NCI-H1092 (cell line): Measurements from ENCODE around the gene ZNF750.

Source experiments
- DNase-seq: peaks from one replicate; lab custom pipeline; 2025; lab: John Stamatoyannopoulos, UW

ZNF750 gene

GRCh38 chr17:82812058-82812457 lies 27.8 kb downstream of the ZNF750 start:
- DNase-seq, result no peak

DNA sequence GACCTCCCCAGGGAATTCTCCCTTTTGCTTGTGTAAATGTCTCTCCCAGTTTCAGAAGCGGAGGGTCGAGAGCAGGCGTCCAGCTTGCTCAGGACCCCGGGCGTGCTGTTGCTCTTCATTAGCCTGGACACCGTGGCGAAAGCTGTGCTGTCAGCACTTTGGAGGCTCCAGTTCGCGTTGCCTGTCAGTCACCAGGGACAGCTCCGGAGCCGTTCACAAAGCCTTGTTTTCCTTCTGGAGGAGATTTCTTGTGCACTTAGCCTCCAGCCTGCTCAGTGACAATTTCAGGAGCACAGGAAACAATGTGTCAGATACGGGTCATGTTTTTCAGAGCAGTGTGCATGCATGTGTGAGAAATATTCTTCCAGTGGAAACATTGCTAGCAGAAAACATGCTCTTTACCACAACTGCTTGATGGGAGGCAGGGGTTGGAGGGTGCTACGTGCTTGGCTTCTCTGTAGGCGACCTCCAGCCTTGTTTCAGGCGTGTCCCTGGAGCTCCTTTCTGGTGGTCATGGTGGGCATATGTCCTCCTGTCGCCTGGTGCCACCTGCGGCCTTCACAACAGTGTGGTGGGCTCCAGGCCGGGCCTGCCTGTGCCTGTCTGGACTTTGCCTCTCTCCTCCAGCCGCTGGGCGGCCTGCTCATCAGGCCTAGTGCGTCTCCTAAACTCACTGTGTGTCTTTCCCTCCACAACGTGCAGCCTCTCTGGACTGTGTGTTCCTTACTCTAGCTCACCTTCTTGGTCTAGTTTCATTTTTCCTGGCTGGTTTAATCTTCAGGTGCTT lies 29.0 kb downstream of the ZNF750 start:
- DNase-seq, result no peak

DNA sequence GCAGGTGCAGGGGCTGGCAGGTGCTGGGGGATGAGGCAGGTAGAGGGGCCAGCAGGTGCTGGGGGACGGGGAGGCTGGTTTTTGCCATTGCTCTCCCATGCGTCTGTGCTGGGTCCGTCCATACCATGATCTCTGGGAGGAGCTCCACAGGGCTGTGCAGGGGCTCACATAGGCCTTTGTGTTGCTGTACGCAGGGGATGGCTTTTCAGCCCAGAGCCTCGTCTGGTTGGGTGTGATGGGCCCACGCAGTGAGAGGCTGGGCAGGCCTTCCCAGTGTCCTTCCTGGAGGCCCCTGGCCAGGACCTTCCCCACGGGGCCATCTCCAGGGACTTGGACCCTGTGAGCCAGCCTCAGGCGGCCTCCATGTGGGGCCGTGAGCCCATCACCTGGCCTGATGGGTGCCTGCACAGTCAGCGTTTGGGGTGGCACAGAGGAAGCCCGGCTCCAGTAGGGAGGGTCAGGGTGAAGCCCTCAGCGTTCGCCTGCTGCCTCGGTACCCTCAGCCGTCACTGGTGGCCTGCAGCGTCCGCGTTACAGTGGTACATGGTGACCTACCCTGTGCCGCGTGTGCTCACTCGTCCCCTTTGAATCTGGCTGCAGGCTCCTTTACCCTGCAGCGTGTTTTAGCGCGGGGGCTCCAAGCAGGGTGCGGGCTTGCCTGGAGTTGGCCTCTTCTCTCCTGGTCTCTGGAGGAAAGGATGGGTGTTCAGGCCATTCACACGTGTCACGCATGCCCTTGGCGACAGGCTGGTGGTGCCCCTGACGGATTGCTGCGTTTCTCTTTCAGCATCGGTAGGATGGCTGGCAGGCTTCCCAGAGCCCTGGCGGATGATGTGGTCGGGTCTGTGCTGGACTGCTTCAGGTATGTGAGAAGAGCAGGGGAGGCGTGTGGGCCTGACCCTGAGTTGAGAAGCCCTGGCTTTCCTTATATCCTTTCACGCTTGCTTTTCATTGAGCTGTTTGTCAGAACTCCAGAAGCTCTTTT lies 30.6 kb downstream of the ZNF750 start:
- DNase-seq, result no peak

GRCh38 chr17:82808006-82808405 lies 31.8 kb downstream of the ZNF750 start:
- DNase-seq, result no peak

GRCh38 chr17:82807562-82807961 lies 32.3 kb downstream of the ZNF750 start:
- no peak for DNase-seq

- no peak for DNase-seq
Measured at GRCh38 chr17:82807101-82807500, 32.7 kb downstream of the ZNF750 start.

DNA sequence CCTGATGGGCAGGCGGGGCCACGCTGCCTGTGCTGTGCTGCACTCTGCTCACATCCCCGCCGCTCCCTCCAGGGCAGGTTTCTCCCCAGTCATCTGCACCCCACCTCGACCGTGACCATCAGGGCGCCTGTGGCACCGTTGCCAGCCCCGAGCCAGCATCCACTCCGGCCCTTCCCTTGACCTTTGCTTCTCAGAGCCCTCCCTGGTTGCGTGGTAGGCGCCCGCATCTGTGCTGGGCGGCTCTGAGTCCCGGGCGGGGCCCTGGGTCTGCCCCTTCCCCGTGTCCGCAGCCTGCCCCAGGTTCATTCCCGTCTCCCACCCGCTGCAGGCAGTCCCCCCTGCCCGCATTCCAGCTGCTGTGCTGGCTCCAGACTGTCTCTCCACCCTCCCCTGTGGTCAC lies 33.2 kb downstream of the ZNF750 start:
- DNase-seq, result no peak

DNA sequence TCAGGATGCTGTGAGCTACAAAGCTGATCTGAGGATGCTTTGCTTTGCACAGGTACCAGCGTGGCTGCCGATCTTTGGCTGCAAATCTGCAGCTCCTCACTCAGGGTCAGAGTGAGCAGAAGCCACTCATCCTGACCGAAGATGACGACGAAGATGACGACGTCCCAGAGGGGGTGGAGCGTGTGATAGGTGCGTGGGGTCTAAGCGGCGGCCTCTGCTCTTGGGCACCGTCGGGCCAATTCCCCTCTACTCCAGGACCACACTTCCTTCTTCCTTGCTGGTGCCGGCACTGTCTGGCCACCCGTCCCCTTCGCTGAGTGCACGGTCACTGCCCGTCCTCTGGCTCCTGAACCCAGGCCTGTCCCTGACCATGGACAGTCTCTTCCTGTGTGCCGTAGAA lies 34.0 kb downstream of the ZNF750 start:
- no peak for DNase-seq

DNA sequence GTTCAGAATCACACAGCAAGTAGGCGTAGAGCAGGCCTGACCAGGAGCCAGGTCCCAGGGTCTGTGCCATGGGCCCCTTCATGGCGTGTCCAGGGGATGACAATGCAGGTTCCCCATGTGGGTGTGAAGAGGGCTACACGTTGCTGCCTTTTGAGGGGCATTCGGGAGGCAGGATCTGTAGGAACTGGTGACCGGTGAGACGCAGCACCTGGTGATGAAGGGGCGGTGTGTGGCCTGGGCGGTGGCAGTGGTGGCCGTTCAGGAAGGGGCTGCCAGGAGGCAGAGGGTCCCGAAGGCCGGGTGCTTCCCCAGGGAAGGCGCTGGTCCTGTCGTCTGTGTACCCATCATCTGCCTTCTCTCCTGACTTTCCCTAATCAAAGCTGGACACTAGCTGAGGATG lies 34.6 kb downstream of the ZNF750 start:
- DNase-seq, result no peak

DNA sequence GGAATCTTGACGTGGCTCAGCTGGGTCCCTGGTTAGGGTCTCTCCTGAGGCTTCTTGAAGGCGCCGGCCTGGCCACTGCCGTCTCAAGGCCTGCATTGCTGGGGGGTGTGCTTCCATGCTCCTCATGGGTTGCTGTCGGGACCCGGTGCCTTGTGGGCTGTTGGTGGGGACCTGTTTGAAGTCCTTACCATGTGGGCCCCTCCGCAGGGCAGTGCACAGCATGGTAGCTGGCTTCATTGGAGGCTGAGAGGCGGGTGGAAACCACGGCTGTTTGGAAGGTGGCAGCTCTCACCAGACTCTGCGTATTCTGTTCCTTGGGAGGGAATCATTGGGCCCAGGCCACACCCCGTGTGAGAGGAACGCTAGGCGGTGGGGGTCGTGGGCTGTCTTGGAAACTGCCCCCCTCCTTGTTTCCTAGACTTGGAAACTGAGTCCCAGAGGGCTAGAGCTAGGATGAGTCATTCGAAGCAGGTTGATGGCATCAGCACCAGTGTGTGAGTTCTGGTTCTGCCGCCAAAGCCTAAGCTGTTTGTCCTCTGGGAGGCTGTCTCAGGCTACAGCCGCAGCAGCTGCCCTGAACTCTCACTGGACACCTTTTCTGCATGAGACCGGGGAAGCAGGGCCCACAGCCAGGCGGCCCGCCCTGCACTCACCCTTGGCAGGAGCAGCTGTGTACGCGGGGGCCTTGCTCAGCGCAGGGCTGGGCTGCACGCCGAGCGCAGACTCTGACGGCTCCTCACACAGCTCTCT lies 35.2 kb downstream of the ZNF750 start:
- peak; percentile 12 for DNase-seq

DNA sequence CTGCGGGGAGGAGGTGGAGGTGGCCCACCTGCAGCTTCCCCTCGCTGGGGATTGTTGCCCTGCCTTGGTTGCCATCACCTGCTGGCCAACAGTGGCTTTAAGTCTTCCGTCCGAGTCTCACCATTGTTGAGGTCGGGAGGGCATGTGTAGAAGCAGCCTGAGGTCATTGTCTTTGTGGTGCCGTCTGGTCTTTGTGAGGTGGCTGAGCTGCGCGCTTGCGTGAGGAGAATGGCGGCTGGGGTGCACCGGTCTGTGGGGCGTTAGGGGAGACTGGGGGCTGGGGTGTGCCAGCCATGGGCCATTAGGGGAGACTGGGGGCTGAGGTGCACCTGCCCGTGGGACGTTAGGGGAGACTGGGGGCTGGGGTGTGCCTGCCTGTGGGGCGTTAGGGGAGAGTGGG lies 36.2 kb downstream of the ZNF750 start:
- no peak for DNase-seq

DNA sequence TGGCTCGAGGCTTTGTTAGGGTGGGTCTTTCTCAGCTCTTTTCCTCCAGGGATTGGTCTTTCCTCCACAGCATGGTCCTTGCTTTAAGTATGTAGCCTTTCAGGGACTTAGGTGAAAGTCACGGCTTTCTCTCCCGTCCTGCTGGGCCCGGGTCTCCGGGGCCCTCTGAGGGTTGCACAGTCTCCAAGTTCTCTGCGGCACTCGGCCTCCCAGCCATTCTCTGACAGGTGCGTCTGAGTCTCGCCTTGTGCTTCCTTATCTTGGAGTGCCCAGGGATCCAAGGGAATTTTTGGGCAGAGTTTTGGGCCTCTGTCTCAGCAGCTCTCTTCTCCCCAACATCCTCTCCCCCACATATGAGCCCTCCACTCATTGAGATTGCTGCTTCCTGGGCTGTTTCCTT lies 36.6 kb downstream of the ZNF750 start:
- no peak for DNase-seq

- no peak for DNase-seq
Measured at GRCh38 chr17:82802075-82802780, 37.6 kb downstream of the ZNF750 start.

DNA sequence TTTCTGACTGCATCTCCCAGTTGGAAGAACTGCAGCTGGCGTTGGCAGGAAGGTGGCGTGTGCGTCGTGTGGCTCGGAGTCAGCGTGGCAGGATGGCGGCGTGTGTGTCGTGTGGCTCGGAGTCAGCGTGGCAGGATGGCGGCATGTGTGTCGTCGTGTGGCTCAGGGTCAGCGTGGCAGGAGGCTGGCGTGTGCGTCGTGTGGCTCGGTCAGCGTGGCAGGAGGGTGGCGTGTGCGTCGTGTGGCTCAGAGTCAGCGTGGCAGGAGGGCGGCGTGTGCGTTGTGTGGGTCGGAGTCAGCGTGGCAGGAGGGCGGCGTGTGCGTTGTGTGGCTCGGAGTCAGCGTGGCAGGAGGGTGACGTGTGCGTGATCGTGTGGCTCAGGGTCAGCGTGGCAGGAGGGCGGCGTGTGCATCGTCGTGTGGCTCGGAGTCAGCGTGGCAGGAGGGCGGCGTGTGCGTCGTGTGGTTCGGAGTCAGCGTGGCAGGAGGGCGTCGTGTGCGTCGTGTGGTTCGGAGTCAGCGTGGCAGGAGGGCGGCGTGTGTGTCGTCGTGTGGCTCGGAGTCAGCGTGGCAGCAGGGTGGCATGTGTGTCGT lies 38.3 kb downstream of the ZNF750 start:
- no peak for DNase-seq

GRCh38 chr17:82800885-82801284 lies 38.9 kb downstream of the ZNF750 start:
- no peak for DNase-seq

DNA sequence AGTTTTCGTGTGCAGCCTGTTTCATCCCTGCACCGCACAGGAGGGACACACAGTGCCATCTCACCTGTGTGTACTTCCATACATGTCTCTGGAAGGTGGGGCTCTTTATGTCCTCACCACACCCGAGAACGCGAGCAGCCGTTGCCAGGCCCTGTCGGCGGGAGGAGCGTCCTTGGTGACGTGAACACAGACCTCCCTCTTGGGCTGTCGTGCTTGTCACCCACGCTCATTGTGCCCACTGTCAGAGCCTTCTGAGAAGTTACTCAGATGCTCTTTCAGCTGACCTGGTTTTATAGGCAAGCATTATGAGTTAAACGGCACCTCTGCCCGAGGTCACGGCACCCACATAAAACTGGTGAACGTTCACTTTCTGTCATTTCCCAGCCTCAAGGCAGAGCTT lies 40.2 kb downstream of the ZNF750 start:
- no peak for DNase-seq

DNA sequence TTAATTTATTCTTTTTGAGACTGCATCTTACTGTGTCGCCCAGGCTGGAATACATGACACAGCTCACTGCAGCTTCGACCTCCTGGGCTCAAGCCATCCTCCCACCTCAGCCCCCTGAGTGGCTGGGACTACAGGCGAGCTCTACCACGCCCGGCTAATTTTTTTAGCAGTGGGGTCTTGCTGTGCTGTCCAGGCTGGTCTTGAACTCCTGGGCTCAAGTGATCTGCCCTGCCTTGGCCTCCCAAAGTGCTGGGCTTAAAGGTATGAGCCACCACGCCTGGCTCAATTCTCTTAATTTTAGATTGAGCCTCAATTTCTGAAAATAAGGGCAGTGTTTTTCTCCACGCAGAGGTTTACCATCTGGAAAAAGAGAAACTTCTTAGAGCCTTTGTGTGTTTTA lies 41.1 kb downstream of the ZNF750 start:
- no peak for DNase-seq

DNA sequence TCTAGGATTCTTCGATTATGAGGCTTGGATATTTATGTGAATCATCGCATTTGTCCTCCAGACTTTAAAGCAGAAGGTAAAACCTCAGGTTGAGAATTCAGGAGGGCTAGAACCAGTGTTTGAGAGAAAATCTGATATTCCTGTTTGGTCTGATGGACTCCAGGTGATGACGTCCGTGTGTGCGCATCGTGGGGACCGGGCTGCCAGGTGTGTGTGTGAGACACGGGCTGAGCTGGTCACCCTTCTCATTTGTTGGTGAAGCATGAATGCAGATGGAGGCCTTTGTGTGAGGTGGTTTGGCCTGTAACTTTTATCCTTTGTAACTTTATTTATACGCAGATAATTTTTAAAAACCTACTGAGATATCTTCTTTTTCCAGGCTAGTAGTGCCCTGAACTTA lies 42.8 kb downstream of the ZNF750 start:
- no peak for DNase-seq

DNA sequence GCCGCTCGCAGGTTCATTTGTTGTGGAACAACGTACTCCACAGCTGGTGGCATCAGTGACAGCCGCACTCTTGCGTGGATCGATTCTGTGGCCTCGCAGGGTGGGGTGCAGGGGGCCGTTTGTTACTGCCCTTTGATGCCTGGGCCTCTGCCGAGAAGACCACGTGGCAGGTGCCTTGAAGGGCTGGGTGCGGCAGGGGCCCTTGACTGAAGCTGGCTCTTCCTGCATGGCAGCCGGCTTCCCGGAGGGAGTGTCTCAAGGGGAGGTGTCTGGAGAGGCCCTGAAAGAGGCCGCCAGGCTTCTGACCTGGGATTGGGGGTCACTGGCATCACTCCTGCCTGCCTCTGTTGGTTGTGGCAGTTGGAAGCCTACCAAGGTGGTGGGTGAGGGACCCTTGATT lies 44.2 kb downstream of the ZNF750 start:
- no peak for DNase-seq

- DNase-seq, result no peak
Measured at GRCh38 chr17:82794781-82795482, 44.9 kb downstream of the ZNF750 start.
